ENCODE data around the gene PITX2.
A peak's percentile ranks its signal among the peaks of the same experiment; 100 is the strongest.

PITX2 gene

DNA sequence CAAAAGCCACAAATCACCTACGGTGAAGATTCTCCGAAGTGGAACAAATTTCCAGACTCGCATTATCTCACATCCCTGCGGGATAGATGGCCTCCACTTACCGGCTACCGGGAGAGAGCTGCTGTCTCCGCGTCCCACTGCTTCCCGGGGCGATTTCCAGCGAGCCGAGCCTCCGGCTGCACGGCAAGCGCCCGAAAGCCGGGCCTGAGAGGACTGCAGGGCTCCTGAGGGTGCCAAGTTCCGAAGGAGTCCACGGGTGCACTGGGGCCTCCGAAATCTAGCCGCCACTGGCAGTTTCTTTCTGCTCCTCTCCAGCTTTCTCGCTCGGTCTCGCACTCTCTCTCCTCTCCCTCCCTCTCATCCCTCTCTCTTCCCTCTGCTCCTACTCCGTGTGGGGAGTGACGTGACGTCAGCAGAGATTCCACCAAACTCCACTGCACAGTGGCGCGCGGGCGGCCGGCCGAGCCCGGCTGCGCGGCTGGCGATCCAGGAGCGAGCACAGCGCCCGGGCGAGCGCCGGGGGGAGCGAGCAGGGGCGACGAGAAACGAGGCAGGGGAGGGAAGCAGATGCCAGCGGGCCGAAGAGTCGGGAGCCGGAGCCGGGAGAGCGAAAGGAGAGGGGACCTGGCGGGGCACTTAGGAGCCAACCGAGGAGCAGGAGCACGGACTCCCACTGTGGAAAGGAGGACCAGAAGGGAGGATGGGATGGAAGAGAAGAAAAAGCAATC is 14.0 kb upstream of the PITX2 start:
- DNase-seq (ENCODE audit: low read depth in 2 of 2) = peak; percentile 30 to 49
- peak overlapping the region; percentile 25 to 32 for H3K4me3 ChIP-seq (replicated peaks in 1 of 2; ENCODE audit: low read depth in 2 of 2, low read length in 2 of 2)
- TF ChIP-seq, protein P1, sequence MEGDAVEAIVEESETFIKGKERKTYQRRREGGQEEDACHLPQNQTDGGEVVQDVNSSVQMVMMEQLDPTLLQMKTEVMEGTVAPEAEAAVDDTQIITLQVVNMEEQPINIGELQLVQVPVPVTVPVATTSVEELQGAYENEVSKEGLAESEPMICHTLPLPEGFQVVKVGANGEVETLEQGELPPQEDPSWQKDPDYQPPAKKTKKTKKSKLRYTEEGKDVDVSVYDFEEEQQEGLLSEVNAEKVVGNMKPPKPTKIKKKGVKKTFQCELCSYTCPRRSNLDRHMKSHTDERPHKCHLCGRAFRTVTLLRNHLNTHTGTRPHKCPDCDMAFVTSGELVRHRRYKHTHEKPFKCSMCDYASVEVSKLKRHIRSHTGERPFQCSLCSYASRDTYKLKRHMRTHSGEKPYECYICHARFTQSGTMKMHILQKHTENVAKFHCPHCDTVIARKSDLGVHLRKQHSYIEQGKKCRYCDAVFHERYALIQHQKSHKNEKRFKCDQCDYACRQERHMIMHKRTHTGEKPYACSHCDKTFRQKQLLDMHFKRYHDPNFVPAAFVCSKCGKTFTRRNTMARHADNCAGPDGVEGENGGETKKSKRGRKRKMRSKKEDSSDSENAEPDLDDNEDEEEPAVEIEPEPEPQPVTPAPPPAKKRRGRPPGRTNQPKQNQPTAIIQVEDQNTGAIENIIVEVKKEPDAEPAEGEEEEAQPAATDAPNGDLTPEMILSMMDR (IDR thresholded peaks at IDR 0.05; ENCODE audit: low read depth, low read length) = no peak

DNA sequence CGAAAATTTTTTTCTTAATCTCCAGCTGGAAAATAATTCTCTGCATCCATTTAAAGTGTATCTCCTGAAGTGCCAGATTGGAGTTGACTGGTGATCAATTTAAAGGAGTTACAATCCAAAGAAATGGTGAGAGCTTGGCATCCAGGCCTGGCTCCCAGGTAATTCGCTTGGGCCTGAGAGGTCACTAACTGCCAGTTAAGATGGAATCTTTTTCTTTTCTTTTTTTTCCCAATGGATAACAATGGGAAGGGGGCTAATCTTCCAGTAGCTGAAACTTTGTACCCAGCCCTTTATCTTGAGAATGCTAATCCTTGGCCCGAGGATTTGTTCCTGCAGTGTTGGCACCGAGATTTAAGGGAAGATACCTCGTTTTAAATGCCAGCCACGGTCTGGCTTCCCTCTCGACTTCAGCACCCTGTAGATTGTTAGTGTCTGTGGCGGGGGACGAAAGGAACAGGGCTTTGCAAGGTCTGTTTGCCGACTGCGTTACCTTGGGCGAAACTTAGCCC is 13.3 kb upstream of the PITX2 start:
- DNase-seq (ENCODE audit: low read depth in 2 of 2) = no peak
- TF ChIP-seq, protein P1 (IDR thresholded peaks at IDR 0.05; ENCODE audit: low read depth, low read length) = no peak
- H3K4me3 ChIP-seq (replicated peaks in 1 of 2; ENCODE audit: low read depth in 2 of 2, low read length in 2 of 2) = peak overlapping the region; percentile 25 to 32

DNA sequence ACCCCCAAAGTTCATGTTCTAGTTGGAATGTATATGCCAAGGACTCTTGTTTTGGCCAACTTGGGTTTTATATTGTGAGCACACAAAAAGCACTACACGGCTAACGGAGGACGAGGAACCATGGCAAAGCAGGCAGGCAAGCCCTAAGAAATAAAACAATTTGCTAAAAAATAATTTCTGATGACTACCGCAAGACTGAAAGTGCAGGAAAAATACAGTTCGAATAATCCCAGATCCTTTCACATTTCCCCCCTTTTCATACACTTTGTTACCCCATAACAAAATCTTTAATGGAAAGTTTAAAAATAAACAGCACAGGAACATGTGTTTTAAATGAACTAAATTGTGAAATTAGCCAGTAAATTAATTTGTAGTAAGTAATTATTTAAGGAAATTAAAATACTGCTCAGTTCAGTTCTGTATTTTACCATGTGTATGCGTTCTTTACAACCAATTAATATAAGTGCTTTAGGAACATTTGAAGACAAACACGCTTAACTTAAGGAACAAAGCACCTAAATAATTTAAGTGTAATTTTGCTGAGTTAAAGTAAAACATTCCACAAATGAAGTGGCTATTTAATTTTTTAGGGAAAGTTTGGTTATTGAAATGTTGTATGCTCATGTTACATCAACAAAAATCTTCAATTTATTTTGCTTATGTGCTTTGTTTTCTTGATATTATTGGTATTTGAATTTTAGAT is 12.4 kb upstream of the PITX2 start:
- no peak overlapping the region for H3K4me3 ChIP-seq (replicated peaks in 1 of 2; ENCODE audit: low read depth in 2 of 2, low read length in 2 of 2)
- no peak for DNase-seq (ENCODE audit: low read depth in 2 of 2)
- TF ChIP-seq, protein P1 (IDR thresholded peaks at IDR 0.05; ENCODE audit: low read depth, low read length) = no peak

DNA sequence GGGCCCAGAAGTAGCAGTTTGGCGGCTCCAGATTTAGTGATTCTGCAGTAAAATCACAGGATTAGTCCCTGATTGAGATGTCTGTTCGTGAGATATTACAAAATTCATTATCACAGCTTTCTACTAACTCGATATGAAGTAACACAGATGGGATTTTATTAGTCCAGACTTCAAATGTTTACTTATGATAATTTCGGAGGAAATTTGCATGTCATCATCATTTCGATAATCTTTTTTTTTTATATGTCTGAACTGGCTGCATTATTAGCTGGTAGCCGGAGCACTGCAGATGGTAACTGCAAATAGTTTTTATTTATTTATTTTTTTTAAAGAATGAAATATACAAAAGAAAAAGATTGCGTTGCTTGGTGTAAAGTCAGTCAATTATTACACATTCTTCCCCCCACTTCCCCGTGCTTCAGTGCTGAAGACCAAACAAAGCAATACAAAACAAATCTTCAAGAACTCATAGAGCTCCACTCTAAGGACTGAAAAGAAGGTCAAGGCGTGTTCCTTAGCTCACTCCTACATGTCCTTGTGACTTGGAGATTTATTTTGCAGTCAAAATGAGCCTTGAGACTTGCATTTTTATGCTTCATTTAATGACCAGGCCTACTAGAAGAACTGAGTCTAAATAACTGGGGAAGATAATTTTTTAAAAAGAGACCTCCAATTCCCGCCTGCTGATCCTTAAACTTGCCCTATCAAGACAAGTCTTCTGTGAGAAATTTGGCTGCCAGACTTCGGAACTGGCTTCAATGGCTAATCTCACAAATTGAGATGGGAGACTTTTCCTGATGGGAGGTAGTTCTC is 11.7 kb upstream of the PITX2 start:
- H3K4me3 ChIP-seq (replicated peaks in 1 of 2; ENCODE audit: low read depth in 2 of 2, low read length in 2 of 2) = no peak overlapping the region
- DNase-seq (ENCODE audit: low read depth in 2 of 2) = no peak
- TF ChIP-seq, protein P1 (IDR thresholded peaks at IDR 0.05; ENCODE audit: low read depth, low read length) = no peak

DNA sequence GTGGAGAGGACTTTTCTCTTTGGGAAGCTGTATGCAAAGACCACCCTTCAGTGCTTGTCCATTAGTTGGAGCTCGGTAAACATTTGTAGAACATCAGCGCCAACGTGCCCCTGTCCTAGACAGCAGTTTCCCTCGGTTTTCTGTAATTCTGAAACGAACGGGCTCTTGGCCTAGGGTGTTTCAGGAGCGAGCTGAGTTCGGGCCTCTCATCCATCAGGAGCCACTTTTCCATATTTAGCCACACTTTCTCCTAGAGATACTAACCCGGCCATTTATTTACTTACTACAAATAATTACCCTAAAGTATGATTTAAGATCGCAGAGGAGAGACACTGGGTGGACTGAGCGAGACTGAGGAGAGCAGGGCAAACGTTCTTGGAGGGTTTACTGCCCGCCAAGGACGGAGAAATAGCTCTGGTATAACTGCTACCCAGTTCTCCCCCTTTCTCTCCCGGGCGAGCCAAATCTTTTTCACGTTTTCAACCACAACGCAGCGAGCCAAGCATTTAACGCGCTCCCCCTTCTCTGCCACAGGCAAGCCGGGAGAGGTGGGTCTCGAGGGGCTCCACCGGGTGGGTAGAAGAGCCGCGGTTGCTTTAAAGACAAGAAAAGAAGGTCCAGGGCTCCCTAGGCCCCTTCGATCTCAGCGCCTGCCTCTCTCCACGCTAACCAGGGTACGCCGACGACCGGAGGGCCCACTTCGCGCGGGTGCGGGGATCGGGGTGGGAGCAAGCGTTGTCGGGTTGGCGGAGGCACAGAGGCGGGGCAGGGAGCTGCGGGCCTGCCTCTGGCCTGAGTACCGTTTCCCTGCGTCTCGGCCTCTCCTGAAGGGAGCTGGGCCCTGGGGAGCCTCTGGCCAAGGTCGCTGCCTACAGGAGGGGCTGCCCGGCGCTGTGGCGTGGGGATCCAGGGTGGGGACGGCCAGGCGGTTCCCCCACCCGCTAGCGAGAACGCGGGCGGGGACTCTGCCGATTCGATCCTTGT is 10.8 kb upstream of the PITX2 start:
- TF ChIP-seq, protein P1 (IDR thresholded peaks at IDR 0.05; ENCODE audit: low read depth, low read length) = no peak
- no peak overlapping the region for H3K4me3 ChIP-seq (replicated peaks in 1 of 2; ENCODE audit: low read depth in 2 of 2, low read length in 2 of 2)
- DNase-seq (ENCODE audit: low read depth in 2 of 2) = no peak
